Subcutaneous adipose tissue (tissue), 4 donors: Measurements from ENCODE around the gene INHBC. TPM values are rescaled to one million over a fixed set of nuclear protein-coding genes. Genes with fewer than 3 reads are reported as not detected.

Experiments
- total RNA-seq, 4 donors: library from RNA; depleted of rRNA; stranded (reverse); fragments of >200 nt; gene quantifications; one replicate each; pipeline ENCODE4 v1.1.0, GENCODE V29; 2016
- TF ChIP-seq, protein P1 (sequence below): fragments of 450-650 bp; IDR thresholded peaks from one replicate; pipeline ENCODE4 v1.5.1; 2016; ENCODE audit warnings: low read depth, mild to moderate bottlenecking, control low read depth, antibody characterized with exemption, moderate library complexity

Gene INHBC
- total RNA-seq, 4 donors from 2014 or later: not detected

DNA sequence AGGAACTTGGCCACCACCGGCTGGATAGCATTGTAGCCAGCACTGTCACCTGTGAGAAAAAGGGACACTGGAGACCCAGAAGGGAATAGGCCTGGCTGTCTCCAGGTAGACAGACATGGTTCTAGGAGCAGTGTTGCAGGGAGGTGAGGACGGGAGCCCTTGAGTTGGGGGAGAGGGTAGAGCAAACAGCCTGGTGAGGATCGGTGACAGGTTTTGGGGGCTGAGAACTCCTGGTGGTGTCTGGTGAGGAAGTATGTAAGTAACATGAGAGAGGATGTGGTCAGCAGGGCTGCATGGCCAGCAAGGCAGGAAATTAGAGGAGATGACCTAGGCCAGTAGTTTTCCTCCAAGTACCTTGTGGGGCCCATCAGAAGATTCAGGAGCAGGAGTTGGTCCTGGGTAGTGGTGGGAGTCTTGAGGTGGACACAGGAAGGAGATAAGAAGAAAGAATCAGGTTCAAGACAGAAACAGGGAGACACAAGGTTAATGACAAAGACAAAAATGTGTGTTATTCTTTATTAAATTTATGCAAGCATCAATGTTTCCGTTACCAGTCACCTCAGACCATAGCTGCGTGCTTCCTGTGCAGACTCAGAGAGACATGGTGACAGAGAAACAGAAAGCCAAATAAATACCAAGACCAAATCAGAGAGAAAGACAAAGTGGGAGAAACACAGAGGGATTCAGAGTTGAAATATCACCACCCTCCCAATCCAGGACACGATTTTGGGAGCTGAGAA lies 45.0 kb downstream of the INHBC start, which contains the start of gene ARHGAP9:
Gene ARHGAP9 (minus strand): TSS at position 491 of the 740 bp plus-strand sequence. CDS start 460 bp downstream, at position 31.
- TF ChIP-seq, protein P1, sequence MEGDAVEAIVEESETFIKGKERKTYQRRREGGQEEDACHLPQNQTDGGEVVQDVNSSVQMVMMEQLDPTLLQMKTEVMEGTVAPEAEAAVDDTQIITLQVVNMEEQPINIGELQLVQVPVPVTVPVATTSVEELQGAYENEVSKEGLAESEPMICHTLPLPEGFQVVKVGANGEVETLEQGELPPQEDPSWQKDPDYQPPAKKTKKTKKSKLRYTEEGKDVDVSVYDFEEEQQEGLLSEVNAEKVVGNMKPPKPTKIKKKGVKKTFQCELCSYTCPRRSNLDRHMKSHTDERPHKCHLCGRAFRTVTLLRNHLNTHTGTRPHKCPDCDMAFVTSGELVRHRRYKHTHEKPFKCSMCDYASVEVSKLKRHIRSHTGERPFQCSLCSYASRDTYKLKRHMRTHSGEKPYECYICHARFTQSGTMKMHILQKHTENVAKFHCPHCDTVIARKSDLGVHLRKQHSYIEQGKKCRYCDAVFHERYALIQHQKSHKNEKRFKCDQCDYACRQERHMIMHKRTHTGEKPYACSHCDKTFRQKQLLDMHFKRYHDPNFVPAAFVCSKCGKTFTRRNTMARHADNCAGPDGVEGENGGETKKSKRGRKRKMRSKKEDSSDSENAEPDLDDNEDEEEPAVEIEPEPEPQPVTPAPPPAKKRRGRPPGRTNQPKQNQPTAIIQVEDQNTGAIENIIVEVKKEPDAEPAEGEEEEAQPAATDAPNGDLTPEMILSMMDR: no peak

DNA sequence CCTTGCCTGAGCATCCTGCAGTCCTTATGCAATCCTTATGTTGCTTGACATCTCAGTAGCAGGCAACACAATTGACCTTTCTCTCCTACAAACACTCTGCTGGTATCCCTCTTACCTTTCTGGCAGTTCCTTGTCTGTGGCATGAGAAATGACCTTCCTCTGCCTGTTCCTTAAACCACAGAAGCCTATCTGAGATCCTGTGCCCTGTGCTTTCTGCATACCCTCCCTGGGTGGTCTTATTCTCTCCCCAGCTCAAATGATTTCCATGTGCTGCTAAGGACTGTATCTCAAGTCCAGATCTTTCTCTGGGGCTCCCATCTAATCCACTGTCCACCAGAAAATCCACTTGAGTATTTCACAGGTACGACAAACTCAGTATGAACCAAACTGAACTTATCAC lies 47.1 kb downstream of the INHBC start:
- TF ChIP-seq, protein P1: no peak

DNA sequence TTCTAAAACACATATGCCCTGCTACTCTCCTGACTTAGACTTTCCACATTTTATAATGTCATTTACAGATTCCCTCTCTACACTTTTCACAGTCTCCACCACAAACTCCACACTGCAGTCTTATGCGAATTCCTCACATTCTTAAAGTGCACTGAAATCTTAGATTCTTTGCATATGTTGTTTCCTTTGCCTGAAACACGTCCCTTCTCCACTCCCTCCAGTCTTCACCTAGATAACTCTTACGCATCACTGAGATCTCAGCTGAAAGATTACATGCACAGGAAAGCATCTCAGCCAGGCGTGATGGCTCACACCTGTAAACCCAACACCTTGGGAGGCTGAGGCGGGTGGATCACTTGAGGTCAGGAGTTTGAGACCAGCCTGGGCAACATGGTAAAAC lies 48.9 kb downstream of the INHBC start:
- TF ChIP-seq, protein P1: no peak

DNA sequence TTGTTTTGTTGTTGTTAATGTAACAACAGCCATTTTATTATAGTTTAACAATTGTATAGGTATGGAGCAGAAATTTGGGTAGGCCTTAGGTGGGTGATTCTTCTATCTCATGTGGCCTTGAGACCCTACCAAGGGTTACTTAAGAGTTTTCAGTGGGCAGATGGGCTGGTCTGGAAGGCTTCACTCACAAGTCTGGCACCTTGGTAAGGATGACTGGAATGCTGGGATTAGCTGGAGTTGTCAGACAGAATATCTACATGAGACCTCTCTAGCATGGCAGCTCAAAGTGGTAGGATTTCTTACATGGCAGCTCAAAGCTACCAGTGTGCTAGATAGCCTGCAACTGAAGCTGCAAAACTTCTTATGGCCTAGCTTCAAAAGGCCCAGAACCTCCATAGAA lies 51.1 kb downstream of the INHBC start:
- TF ChIP-seq, protein P1: no peak

DNA sequence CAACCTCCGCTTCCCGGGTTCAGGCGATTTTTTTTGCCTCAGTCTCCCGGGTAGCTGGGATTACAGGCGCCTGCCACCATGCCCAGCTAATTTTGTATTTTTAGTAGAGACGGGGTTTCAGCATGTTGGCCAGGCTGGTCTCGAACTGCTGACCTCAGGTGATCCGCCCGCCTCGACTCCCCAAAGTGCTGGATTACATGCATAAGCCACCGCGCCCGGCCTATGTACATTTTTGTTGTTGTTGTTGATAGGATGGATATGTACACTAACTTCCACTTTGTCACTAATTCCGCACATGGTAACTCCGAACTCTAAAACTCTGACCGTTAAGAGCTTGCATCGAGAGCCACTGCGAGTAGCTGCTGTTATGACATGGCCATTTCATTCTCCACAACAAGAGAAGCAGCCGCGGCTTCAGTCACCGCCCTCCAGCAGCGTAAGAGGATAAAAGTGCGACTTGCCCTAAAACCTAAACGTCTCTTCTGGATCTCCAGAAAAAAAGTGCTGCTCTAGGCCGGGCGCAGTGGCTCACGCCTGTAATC lies 52.5 kb downstream of the INHBC start:
- TF ChIP-seq, protein P1: no peak

DNA sequence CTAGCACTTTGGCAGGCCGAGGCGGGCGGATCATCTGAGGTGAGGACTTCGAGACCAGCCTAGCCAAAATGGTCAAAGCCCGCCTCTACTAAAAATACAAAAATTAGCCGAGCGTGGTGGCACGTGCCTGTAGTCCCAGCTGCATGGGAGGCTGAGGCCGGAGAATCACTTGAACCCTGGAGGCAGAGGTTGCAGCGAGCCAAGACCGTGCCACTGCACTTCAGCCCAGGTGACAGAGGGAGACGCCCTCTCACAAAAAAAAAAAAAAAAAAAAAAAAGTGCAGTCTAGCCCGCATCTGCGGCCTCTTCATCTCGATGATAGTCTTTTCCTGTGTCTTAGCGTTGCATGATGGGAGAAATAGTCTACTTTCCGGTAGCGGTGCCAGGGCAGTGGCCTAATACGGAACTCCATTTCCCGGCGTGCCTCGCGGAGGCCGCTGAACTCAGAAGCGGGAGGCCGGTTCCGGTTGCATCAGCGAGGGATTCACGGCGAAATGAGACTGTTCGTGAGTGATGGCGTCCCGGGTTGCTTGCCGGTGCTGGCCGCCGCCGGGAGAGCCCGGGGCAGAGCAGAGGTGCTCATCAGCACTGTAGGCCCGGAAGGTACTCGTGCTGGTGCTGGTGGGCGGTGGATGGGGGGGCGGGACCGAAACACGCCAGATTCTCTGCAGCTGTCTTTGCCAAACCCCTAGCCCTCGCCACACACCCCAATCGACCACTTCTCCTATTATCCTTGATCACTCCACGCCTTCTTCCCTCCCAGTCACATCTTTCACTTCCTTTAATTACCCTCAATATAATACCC lies 53.2 kb downstream of the INHBC start, which contains the start of gene MARS1:
Gene MARS1 (plus strand): TSS at position 472 of the 805 bp plus-strand sequence. CDS start 23 bp downstream, at position 495.
- TF ChIP-seq, protein P1: no peak
